IMR-90 (cell line): ENCODE data around the gene RTBDN. TPM values are rescaled to one million over a fixed set of nuclear protein-coding genes. Genes with fewer than 3 reads are reported as not detected.

Experiments
- ATAC-seq: fragments of 200-7000 bp; cut with Tn5 transposase; 2 replicates; pipeline ENCODE4 v1.9.1; 2020; ENCODE audit warnings: low read depth, mild to moderate bottlenecking, moderate library complexity
- BruUV-seq: library from RNA; stranded (reverse); fragments of 400-500 nt; replicated peaks from 2 replicates; lab custom pipeline; 2021; lab: Mats Ljungman, UMichigan
- CTCF ChIA-PET: fragments of 300-600 bp; formaldehyde crosslinking; extraction: SDS; loops from one replicate; lab custom pipeline; 2021; ENCODE audit warnings: antibody characterized with exemption; lab: Yijun Ruan, JAX
- POLR2A ChIA-PET: fragments of 300-600 bp; sonication (Branson Sonifier 250); formaldehyde crosslinking; loops from one replicate; lab custom pipeline; 2022; ENCODE audit warnings: antibody characterized with exemption; ENCODE audit not compliant: unreplicated experiment; lab: Charles Lee
- DNase-seq: peaks from one replicate; pipeline ENCODE4 v3.0.0; 2013
- H2AFZ ChIP-seq: replicated peaks from 2 replicates; pipeline ENCODE3; 2013; ENCODE audit warnings: low read length, mild to moderate bottlenecking; ENCODE audit not compliant: poor library complexity
- H2AK5ac ChIP-seq: 2 replicates; pipeline ENCODE4 v1.6.1; 2013; ENCODE audit warnings: low read depth, low read length, inconsistent platforms
- H2AK9ac ChIP-seq: replicated peaks from 2 replicates; pipeline ENCODE3; 2013; ENCODE audit warnings: mild to moderate bottlenecking, low read depth, low read length, moderate library complexity; ENCODE audit not compliant: poor library complexity
- H2BK120ac ChIP-seq: 2 replicates; pipeline ENCODE4 v1.6.1; 2013; ENCODE audit warnings: low read depth, low read length, inconsistent platforms
- H2BK15ac ChIP-seq: 3 replicates; pipeline ENCODE4 v1.6.1; 2013; ENCODE audit warnings: low read depth, low read length, inconsistent platforms
- H2BK20ac ChIP-seq: 2 replicates; pipeline ENCODE4 v1.6.1; 2013; ENCODE audit warnings: low read depth, mild to moderate bottlenecking, inconsistent platforms, low read length, moderate library complexity
- H2BK5ac ChIP-seq: 2 replicates; pipeline ENCODE4 v1.6.1; 2013; ENCODE audit warnings: mild to moderate bottlenecking, low read depth, low read length, inconsistent platforms; ENCODE audit not compliant: poor library complexity, severe bottlenecking
- H3K14ac ChIP-seq: replicated peaks from 2 replicates; pipeline ENCODE4 v1.6.1; 2013; ENCODE audit warnings: low read depth, low read length, inconsistent platforms
- H3K18ac ChIP-seq: 2 replicates; pipeline ENCODE4 v1.6.1; 2013; ENCODE audit warnings: low read depth, low read length, control low read depth
- H3K23ac ChIP-seq: 2 replicates; pipeline ENCODE4 v1.6.1; 2013; ENCODE audit warnings: low read depth, low read length, inconsistent platforms
- H3K27ac ChIP-seq: 2 replicates; pipeline ENCODE4 v1.5.1; 2013; ENCODE audit warnings: mild to moderate bottlenecking, control low read depth, low read length; ENCODE audit not compliant: insufficient read depth
- H3K27me3 ChIP-seq: 2 replicates; pipeline ENCODE4 v1.6.1; 2013; ENCODE audit warnings: low read length; ENCODE audit not compliant: control insufficient read depth, insufficient read depth
- H3K36me3 ChIP-seq: 2 replicates; pipeline ENCODE4 v1.6.1; 2013; ENCODE audit warnings: low read length, mixed read lengths; ENCODE audit not compliant: control insufficient read depth, insufficient read depth
- H3K4ac ChIP-seq: 2 replicates; pipeline ENCODE4 v1.6.1; 2013; ENCODE audit warnings: low read depth, low read length, inconsistent platforms
- H3K4me1 ChIP-seq: 2 replicates; pipeline ENCODE4 v1.6.1; 2013; ENCODE audit warnings: low read length, mixed read lengths; ENCODE audit not compliant: control insufficient read depth, insufficient read depth
- H3K4me2 ChIP-seq: 2 replicates; pipeline ENCODE4 v1.6.1; 2013; ENCODE audit warnings: low read depth, mild to moderate bottlenecking, control low read depth, low read length, moderate library complexity
- H3K4me3 ChIP-seq: 2 replicates; pipeline ENCODE4 v1.5.1; 2013; ENCODE audit warnings: low read depth, mild to moderate bottlenecking, control low read depth, low read length, moderate library complexity; ENCODE audit not compliant: insufficient read depth
- H3K56ac ChIP-seq: 2 replicates; pipeline ENCODE4 v1.6.1; 2013; ENCODE audit warnings: low read length, inconsistent platforms; ENCODE audit not compliant: insufficient read depth; ENCODE audit errors: extremely low read depth
- H3K79me1 ChIP-seq, 2 experiments: 2 replicates each; pipeline ENCODE4 v1.6.1; 2013; ENCODE audit warnings: low read length in 2 of 2, inconsistent platforms in 1 of 2, low read depth in 1 of 2
- H3K9ac ChIP-seq: 2 replicates; pipeline ENCODE4 v1.6.1; 2013; ENCODE audit warnings: low read depth, low read length, control low read depth
- H3K9me1 ChIP-seq: 2 replicates; pipeline ENCODE4 v1.6.1; 2013; ENCODE audit warnings: low read length, inconsistent platforms; ENCODE audit not compliant: insufficient read depth
- H3K9me3 ChIP-seq: 2 replicates; pipeline ENCODE4 v1.6.1; 2013; ENCODE audit warnings: low read length; ENCODE audit not compliant: control insufficient read depth, insufficient read depth
- H4K20me1 ChIP-seq: 2 replicates; pipeline ENCODE4 v1.6.1; 2013; ENCODE audit warnings: low read length, inconsistent platforms; ENCODE audit not compliant: insufficient read depth
- H4K5ac ChIP-seq: 2 replicates; pipeline ENCODE4 v1.6.1; 2013; ENCODE audit warnings: mild to moderate bottlenecking, low read depth, low read length, control low read depth
- H4K8ac ChIP-seq, 2 experiments: 2 replicates each; pipeline ENCODE4 v1.6.1; 2013; ENCODE audit warnings: low read depth in 2 of 2, low read length in 2 of 2, control low read depth in 1 of 2, inconsistent platforms in 1 of 2
- H4K91ac ChIP-seq: 2 replicates; pipeline ENCODE4 v1.6.1; 2013; ENCODE audit warnings: low read depth, low read length, inconsistent platforms; ENCODE audit not compliant: insufficient read depth
- BHLHE40 ChIP-seq: fragments of 150-350 bp; IDR thresholded peaks from 2 replicates; pipeline ENCODE4 v1.6.1; 2016; ENCODE audit warnings: mild to moderate bottlenecking, low read depth, low read length
- CEBPB ChIP-seq: IDR thresholded peaks from 2 replicates; pipeline ENCODE4 v1.6.1; 2012; ENCODE audit warnings: low read depth, low read length, improper control_type of control experiment
- CHD1 ChIP-seq: IDR thresholded peaks from 2 replicates; pipeline ENCODE4 v1.6.1; 2012; ENCODE audit warnings: low read depth, low read length, improper control_type of control experiment
- CTCF ChIP-seq: conservative IDR thresholded peaks from 2 replicates; pipeline ENCODE4 v1.5.1; 2012; ENCODE audit warnings: mild to moderate bottlenecking, low read depth, low read length, improper control_type of control experiment
- ELK1 ChIP-seq: fragments of 150-350 bp; IDR thresholded peaks from 2 replicates; pipeline ENCODE4 v1.6.1; 2016; ENCODE audit warnings: low read depth, mild to moderate bottlenecking, low read length, moderate library complexity, borderline replicate concordance
- FOS ChIP-seq: fragments of 150-350 bp; IDR thresholded peaks from 2 replicates; pipeline ENCODE4 v1.6.1; 2016; ENCODE audit warnings: low read depth, low read length
- MAFK ChIP-seq: IDR thresholded peaks from 2 replicates; pipeline ENCODE4 v1.6.1; 2012; ENCODE audit warnings: low read depth, low read length, improper control_type of control experiment
- MAZ ChIP-seq: IDR thresholded peaks from 2 replicates; pipeline ENCODE4 v1.6.1; 2012; ENCODE audit warnings: low read depth, mild to moderate bottlenecking, low read length, improper control_type of control experiment, moderate library complexity, borderline replicate concordance
- MXI1 ChIP-seq: IDR thresholded peaks from 2 replicates; pipeline ENCODE4 v1.6.1; 2012; ENCODE audit warnings: low read depth, mild to moderate bottlenecking, low read length, moderate library complexity, borderline replicate concordance
- NFE2L2 ChIP-seq: fragments of 150-350 bp; IDR thresholded peaks from 2 replicates; pipeline ENCODE4 v1.6.1; 2016; ENCODE audit warnings: low read depth, mild to moderate bottlenecking, low read length
- POLR2A ChIP-seq: IDR thresholded peaks from 2 replicates; pipeline ENCODE4 v1.6.1; 2012; ENCODE audit warnings: mild to moderate bottlenecking, low read depth, low read length
- RAD21 ChIP-seq: IDR thresholded peaks from 2 replicates; pipeline ENCODE4 v1.6.1; 2012; ENCODE audit warnings: low read length, improper control_type of control experiment
- RCOR1 ChIP-seq: IDR thresholded peaks from 2 replicates; pipeline ENCODE4 v1.6.1; 2012; ENCODE audit warnings: mild to moderate bottlenecking, low read length, improper control_type of control experiment; ENCODE audit not compliant: insufficient replicate concordance
- RFX5 ChIP-seq: IDR thresholded peaks from 2 replicates; pipeline ENCODE4 v1.8.0; 2012; ENCODE audit warnings: low read depth, mild to moderate bottlenecking, low read length, moderate library complexity
- SMC3 ChIP-seq: fragments of 150-350 bp; IDR thresholded peaks from 2 replicates; pipeline ENCODE4 v1.6.1; 2016; ENCODE audit warnings: low read depth, mild to moderate bottlenecking, antibody characterized with exemption, low read length, moderate library complexity
- USF2 ChIP-seq: fragments of 150-350 bp; IDR thresholded peaks from 2 replicates; pipeline ENCODE4 v1.6.1; 2017; ENCODE audit warnings: mild to moderate bottlenecking, antibody characterized with exemption, low read length, low read depth
- WGBS, 2 experiments: methylation state at CpG; one replicate each; pipeline versions ENCODE4 v1.1.5 to v1.1.7; 2013; ENCODE audit warnings: missing lambda C conversion rate in 2 of 2; ENCODE audit not compliant: insufficient read length in 1 of 2; ENCODE audit errors: extremely low coverage in 2 of 2; 5-methylcytosine and 5-hydroxymethylcytosine counted together
- dilution Hi-C: fragments of 300-500 bp; cut with HindIII; formaldehyde crosslinking; loops from one replicate; pipeline ENCODE4 v1.14.3; 2018; ENCODE audit warnings: low sequenced_read_pairs; ENCODE audit not compliant: unreplicated experiment
- in situ Hi-C: fragments of 300-500 bp; cut with MboI; formaldehyde crosslinking; loops from 3 replicates; pipeline ENCODE4 v1.14.3; 2019; ENCODE audit warnings: low sequenced_read_pairs, inconsistent platforms, mixed read lengths
- intact Hi-C: fragments of 100-400 bp; cut with micrococcal nuclease; formaldehyde crosslinking; loops from 2 replicates; pipeline ENCODE4 v1.10.0; 2022
- polyA plus RNA-seq, 3 experiments: library from polyadenylated mRNA; depleted of rRNA; stranded (reverse); fragments of >200 nt; gene quantifications; 2 replicates each; pipeline ENCODE4 v1.2.3, GENCODE V29; 2012; ENCODE audit warnings: low replicate concordance in 1 of 3
- total RNA-seq: library from RNA; depleted of rRNA; stranded (reverse); fragments of >200 nt; gene quantifications from 2 replicates; pipeline ENCODE4 v1.2.3, GENCODE V29; 2012

Gene RTBDN
- total and polyA plus RNA-seq, 2 of the 4 experiments (the other 2 are of a cell fraction): 0.07 TPM; not detected in 1

- Histone ChIP-seq H3K4ac (no peak overlapping the region), H2AFZ (no peak overlapping the region), H4K8ac (no peak overlapping the region), H2BK120ac (no peak overlapping the region), H3K56ac (no peak overlapping the region), H3K4me1 (no peaks in the 10 kb centered on the region), H3K27ac (no peak overlapping the region), H3K79me1 (no peaks in the 10 kb centered on the region), H3K18ac (no peak overlapping the region), H3K4me3 (no peak overlapping the region), H3K14ac (no peak overlapping the region), H3K27me3 (no peaks in the 10 kb centered on the region), H3K4me2 (no peak overlapping the region), H3K36me3 (peaks cover 5% of the 10 kb centered on the region; the same call in 1 of the 2 replicates), H3K9me1 (0 out of 2 replicates have a peak, but pooled peaks cover 4% of the 10 kb centered on the region), H2BK20ac (no peak overlapping the region), H4K20me1 (no peaks in the 10 kb centered on the region), H2BK5ac (no peak overlapping the region), H2AK5ac (no peak overlapping the region), H2AK9ac (no peak overlapping the region), H4K5ac (no peak overlapping the region), H3K9me3 (no peaks in the 10 kb centered on the region), H3K23ac (no peak overlapping the region), H2BK15ac (no peak overlapping the region), H4K91ac (no peak overlapping the region), H3K9ac (no peak overlapping the region)
- DNase-seq (no peak), ATAC-seq (no peak)
- in situ Hi-C loops (no loop called here), dilution Hi-C loops (no loop called here), intact Hi-C loops (no loop called here)
- ChIA-PET POLR2A (no interaction called here), CTCF (no interaction called here)
- no CpG with 5 or more reads among the region's 3 CpGs for WGBS, 2 experiments
- TF ChIP-seq USF2 (no peak), RAD21 (no peak), CTCF (no peak), RFX5 (no peak), BHLHE40 (no peak), FOS (no peak), NFE2L2 (no peak), RCOR1 (no peak), SMC3 (no peak), POLR2A (no peak), ELK1 (no peak), CEBPB (no peak), MXI1 (no peak), CHD1 (no peak), MAZ (no peak), MAFK (no peak)
- no TSS peak for BruUV-seq
Measured at GRCh38 chr19:12871681-12872080, 37.3 kb upstream of the RTBDN start.
